ENCODE results near the gene STK11. TPM values are rescaled to one million over a fixed set of nuclear protein-coding genes. Genes with fewer than 3 reads are reported as not detected.

STK11 gene
- total RNA-seq, 4 donors from 2014 or later = 60.2 to 83.4 (median 71.1) TPM

DNA sequence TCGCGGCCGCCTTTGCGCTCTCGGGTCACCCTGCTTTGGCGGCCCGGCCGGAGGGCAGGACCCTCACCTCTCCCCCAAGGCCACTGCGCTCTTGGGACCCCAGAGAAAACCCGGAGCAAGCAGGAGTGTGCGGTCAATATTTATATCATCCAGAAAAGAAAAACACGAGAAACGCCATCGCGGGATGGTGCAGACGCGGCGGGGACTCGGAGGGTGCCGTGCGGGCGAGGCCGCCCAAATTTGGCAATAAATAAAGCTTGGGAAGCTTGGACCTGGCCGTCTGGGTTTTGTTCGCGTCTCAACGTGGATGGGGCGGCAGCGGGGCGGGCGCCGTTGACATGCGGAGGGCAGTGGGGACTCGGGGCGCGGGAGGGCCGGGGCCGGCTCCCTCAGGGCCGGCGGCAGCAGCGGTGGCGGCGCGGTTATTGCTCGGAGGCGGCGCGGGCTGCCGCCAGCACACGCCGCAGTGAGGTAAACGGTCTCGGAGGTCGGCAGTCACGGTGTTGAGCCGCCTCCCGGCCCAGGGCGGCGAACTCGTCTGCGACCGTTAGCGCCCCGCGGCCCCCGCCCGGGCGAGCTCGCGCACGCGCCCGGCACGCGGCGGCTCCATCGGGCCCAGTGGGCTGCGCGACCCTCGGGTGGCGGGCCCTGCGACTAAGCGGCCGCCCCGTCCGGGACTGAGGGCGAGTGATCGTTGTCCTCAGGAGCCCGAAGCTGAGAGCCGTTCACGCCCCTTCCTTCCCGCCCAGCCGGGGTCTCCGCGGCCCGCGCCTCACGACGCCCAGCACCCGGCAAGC, 22.8 kb downstream of the STK11 start:
- peaks cover 27 to 36% of the 10 kb centered on the region in 2 donors for H3K36me3 ChIP-seq
- H3K9me3 ChIP-seq = no peaks in the 10 kb centered on the region
- no peaks in the 10 kb centered on the region for H3K27me3 ChIP-seq
- H3K4me1 ChIP-seq = peaks cover 6 to 19% of the 10 kb centered on the region in 2 donors
- intact Hi-C loops (cut with DNase I) = no loop called here
- no peak for TF ChIP-seq POLR2A (IDR thresholded peaks at IDR 0.05)
- TF ChIP-seq, protein P1, sequence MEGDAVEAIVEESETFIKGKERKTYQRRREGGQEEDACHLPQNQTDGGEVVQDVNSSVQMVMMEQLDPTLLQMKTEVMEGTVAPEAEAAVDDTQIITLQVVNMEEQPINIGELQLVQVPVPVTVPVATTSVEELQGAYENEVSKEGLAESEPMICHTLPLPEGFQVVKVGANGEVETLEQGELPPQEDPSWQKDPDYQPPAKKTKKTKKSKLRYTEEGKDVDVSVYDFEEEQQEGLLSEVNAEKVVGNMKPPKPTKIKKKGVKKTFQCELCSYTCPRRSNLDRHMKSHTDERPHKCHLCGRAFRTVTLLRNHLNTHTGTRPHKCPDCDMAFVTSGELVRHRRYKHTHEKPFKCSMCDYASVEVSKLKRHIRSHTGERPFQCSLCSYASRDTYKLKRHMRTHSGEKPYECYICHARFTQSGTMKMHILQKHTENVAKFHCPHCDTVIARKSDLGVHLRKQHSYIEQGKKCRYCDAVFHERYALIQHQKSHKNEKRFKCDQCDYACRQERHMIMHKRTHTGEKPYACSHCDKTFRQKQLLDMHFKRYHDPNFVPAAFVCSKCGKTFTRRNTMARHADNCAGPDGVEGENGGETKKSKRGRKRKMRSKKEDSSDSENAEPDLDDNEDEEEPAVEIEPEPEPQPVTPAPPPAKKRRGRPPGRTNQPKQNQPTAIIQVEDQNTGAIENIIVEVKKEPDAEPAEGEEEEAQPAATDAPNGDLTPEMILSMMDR (IDR thresholded peaks at IDR 0.05) = no peak
- WGBS, 2 donors = 95 to 97% methylated on average over 97 to 98 of the region's 100 CpGs
- no peak overlapping the region for H3K27ac ChIP-seq
- no peak overlapping the region for H3K4me3 ChIP-seq (replicated peaks in 1 of 3)
- DNase-seq = no peak

DNA sequence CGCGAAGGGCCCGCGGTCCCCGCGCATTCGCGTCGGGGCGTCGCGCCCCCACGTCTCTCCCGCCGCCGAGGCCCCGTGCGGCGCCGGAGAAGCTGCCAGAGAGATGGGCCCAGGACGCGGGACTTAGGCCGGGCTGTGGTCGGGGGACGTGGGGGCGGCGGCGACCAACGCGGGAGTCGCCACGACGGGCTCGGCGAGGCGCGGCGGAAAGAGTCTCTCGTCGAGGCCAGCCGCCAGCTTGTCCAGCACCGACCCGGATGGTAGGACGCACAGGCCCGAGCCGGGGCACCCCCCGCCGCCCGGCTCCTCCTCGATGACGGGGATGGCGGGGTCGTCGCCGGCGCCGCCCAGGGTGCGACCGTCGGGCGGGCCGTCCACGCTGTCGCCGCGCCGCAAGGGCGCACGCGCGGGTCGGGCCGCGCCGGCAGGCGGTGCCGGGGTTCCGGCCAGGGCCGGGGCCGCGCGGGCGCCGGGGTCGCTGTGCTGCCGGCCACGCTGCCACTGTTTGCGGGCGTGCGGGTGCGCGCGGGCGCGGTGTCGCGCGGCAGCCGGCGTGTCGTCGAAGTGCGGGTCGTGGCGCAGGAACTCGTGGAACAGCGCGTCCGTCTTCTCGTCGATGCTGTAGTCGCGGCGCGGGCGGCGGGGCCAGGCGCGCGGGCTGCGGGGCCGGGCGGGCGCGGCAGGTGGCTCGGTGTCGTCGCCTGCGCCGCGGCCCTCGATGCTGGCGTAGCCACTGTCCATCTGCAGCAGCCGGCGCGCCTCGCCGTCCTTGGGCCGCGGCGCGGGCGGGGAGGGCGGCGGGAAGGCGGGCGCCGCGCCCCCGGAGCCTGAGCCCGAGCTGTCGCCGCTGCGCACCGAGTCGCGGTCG, 23.7 kb downstream of the STK11 start:
- 96 to 97% methylated on average over 142 to 153 of the region's 158 CpGs for WGBS, 2 donors
- peaks cover 18 to 30% of the 10 kb centered on the region in 2 donors for H3K36me3 ChIP-seq
- intact Hi-C loops (cut with DNase I) = no loop called here
- DNase-seq = no peak
- H3K27ac ChIP-seq = no peak overlapping the region
- no peak overlapping the region for H3K4me3 ChIP-seq (replicated peaks in 1 of 3)
- no peaks in the 10 kb centered on the region for H3K27me3 ChIP-seq
- no peaks in the 10 kb centered on the region for H3K9me3 ChIP-seq
- TF ChIP-seq, protein P1 (IDR thresholded peaks at IDR 0.05) = no peak
- no peak for TF ChIP-seq POLR2A (IDR thresholded peaks at IDR 0.05)
- peaks cover 6 to 22% of the 10 kb centered on the region in 2 donors for H3K4me1 ChIP-seq

DNA sequence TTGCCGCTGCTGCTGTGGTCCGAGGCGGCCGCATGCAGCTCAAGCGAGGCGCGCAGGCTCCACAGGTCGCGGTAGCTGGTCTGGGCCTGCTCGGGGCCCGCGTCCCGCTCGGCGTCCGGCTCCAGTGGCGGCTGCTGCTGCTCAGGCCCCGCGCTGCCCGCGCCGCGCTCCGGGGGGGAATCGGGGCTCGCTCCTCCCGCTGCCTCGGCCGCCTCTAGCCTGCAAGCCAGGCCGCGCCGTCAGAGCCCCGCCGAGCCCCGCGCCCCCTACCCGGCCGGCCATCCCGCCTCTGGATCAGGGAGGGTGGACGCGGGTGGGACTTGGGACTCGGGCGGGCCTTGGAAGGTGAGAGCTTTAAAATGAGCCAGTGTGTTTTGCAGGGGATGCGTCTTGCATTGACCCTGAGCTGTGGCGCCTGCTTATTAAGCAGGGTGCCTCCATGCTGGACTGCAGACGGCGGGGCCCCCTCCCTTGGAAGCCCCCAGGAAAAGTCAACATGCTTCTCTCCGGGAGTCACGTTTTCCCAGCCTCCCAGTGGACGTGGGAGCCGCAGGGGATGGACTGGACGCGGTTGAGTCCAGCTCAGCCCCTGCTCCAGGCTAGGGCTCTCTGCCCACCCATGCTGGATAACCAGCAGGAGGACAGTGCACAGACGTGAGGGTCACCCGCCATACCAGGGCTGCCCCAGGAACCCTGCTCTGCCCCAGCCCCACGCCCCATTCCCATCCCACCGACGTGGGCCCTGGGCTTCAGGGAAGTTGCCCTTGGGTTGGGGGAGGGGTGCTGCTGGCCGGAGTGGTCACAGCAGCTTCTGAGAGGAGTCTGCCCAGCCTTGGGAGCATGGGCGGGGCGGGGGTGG, 24.6 kb downstream of the STK11 start:
- H3K9me3 ChIP-seq = no peaks in the 10 kb centered on the region
- H3K4me3 ChIP-seq (replicated peaks in 1 of 3) = no peak overlapping the region
- WGBS, 2 donors = 85 to 92% methylated on average over 29 of the region's 61 CpGs
- peaks cover 6 to 22% of the 10 kb centered on the region in 2 donors for H3K4me1 ChIP-seq
- no peak for TF ChIP-seq POLR2A (IDR thresholded peaks at IDR 0.05)
- TF ChIP-seq, protein P1 (IDR thresholded peaks at IDR 0.05) = no peak
- intact Hi-C loops (cut with DNase I) = loop anchor here (10.0 kb wide), 1 partner anchor 305 kb away; the partner anchor contains the start of gene ARID3A
- H3K36me3 ChIP-seq = peaks cover 17 to 25% of the 10 kb centered on the region in 2 donors
- no peak overlapping the region for H3K27ac ChIP-seq
- H3K27me3 ChIP-seq = no peaks in the 10 kb centered on the region
- no peak for DNase-seq

DNA sequence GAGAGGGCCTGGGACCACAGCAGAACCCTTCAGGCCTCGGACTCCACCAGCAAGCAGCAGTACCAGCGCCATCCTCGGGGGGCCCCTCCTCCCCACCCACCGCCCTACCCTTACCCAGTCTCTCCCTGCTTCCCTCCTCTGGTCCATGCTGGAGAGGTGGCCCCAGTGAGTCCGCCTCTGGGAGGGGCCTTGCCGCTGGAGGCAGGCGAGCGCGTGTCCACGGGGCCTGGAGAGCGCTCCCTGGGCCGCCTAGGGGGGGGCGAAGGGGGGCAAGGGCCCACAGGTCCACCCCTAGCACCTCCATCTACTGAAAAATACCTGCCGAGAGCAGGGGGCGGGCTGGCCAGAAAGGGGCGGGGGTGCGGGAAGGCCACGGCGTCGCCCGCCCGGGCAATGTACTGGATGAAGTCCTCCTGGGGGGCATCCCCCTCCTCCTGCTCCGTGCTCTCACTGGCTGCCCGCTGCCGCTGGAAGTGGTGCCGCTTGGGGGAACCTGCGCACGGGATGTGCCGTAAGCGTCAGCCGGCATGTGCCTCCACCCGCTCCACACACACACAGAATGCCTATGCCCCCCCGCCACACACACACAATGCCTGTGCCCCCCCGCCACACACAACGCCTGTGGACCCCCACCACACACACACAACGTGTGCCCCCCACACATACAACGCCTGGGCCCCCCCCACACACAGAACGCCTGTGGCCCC, 25.4 kb downstream of the STK11 start:
- H3K9me3 ChIP-seq = no peaks in the 10 kb centered on the region
- H3K4me1 ChIP-seq = peaks cover 6 to 22% of the 10 kb centered on the region in 2 donors
- peaks cover 17 to 22% of the 10 kb centered on the region in 2 donors for H3K36me3 ChIP-seq
- no peak overlapping the region for H3K4me3 ChIP-seq (replicated peaks in 1 of 3)
- H3K27me3 ChIP-seq = no peaks in the 10 kb centered on the region
- TF ChIP-seq, protein P1 (IDR thresholded peaks at IDR 0.05) = no peak
- TF ChIP-seq POLR2A (IDR thresholded peaks at IDR 0.05) = no peak
- DNase-seq = peak in 1 of 2 donors; percentile 33
- WGBS, 2 donors = 75 to 84% methylated on average over 17 to 31 of the region's 38 CpGs
- H3K27ac ChIP-seq = no peak overlapping the region
- intact Hi-C loops (cut with DNase I) = loop anchor here (10.0 kb wide), 1 partner anchor 306 kb away; the partner anchor contains the start of gene ARID3A

Measured in thyroid gland (tissue), 4 donors.